Measurements from ENCODE around the gene THSD4. TPM values are rescaled to one million over a fixed set of nuclear protein-coding genes. Genes with fewer than 3 reads are reported as not detected.
"Not testable (repeated sequence)": the region's sequence is repeated elsewhere in the genome, so short reads cannot be mapped to it uniquely, and the experiment has no call there.

THSD4 gene
- total RNA-seq, 2 donors from 2014 or later = 39.8 to 68.3 TPM

DNA sequence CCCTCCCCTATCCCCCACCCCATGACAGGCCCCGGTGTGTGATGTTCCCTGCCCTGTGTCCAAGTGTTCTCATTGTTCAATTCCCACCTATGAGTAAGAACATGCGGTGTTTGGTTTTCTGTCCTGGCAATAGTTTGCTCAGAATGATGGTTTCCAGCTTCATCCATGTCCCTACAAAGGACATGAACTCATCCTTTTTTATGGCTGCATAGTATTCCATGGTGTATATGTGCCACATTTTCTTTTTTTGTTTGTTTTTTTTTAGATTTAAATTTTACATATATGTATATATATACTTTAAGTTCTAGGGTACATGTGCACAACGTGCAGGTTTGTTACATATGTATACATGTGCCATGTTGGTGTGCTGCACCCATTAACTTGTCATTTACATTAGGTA is 555.0 kb downstream of the THSD4 start:
- intact Hi-C loops (cut with DNase I); ATAC-seq; DNase-seq: not testable (repeated sequence)

DNA sequence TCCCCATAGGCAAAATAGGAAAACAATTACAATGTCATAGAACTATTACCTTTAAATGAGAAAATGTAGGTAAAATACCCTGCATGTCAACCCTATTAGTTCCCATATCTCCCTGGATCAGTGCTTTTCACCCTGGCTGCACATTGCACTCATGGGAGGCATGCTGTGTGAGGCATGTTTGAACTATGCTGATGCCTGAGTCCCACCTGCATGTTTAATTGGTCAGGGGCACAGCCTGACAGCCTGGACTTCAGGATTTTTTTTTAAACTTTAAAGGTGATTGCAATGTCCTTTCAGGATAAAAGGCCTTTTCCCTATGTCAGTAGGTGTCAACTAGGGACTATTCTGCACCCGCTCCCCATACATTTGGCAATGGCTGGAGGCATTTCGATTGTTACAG is 559.1 kb downstream of the THSD4 start:
- DNase-seq = no peak
- intact Hi-C loops (cut with DNase I) = no loop called here
- ATAC-seq = no peak

DNA sequence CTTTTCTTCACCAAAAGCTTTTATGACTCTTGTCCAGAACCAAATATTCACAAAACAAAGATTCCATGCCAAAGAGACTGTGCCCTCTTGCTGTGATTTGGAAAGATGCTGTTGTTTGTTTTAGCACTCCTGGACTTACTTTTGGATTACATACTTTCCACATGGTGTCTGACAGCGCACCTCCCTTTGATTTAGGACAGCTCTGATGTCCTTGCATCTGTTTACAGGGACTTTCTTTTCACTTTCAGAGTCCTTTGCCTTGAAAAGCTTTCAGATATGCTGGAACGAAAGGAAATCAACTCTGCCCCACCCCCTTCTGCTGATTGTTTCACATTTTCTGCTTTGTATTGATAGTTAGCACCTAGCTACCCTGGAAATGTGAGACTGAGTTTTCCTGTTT is 562.1 kb downstream of the THSD4 start:
- intact Hi-C loops (cut with DNase I) = no loop called here
- DNase-seq (no peak), ATAC-seq (no peak)

DNA sequence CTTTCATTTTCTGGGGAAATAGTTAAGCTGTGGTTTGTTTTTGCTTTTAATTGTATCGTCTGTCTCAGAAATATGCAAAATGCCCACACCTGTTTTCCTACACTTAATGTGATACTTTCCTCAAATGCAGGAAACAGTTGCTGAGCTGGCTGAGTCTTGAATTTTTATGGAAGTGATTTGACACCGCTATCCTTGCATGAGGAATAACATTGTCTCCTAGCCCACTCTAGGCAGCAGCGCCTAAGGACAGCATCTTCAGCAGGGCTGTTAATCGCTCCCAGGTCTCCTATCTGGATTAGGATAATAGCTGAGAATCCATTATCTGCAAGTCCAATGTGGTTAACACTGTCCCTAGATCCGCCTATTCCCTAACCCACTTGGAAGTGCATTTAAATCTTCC is 562.5 kb downstream of the THSD4 start:
- intact Hi-C loops (cut with DNase I) = no loop called here
- DNase-seq = no peak
- no peak for ATAC-seq

DNA sequence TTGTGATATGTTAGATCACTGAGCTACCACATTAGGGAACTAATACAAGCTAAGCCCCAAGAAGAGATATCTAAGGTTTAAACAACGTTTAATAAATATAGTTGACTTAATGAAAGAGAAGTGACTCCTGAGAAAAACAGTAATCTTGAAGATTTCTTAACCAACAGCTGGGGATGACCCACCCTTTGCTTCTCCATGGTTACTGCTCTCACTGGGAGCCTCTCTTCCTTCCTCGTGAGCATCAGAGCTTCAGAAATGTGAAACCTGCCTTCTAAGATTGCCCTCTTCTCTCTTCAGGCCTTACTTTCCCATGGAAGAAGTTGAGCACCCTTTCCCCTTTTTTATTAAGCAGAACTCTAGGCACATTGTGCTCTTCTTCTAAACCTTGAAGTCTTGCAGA is 562.9 kb downstream of the THSD4 start:
- intact Hi-C loops (cut with DNase I) = no loop called here
- ATAC-seq (no peak), DNase-seq (no peak)

DNA sequence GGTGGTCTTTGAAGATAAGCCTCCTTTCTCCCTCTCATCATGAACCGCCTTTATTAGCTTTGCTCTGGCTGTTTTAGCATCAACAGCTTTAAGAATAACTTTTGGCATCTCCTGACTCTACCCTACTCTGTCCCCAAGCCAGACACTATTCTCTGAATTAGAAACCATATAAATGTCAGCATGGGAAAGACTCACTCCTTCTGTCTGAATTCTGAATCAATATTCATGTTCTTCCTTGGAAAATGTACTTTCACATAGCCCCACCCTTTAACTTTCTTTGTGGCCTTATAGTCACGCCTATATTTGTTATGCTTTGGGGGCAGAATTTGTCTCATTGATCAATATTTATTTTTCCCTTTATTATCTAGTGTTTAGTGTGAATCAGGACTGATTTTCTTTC is 563.3 kb downstream of the THSD4 start:
- ATAC-seq = no peak
- intact Hi-C loops (cut with DNase I) = no loop called here

DNA sequence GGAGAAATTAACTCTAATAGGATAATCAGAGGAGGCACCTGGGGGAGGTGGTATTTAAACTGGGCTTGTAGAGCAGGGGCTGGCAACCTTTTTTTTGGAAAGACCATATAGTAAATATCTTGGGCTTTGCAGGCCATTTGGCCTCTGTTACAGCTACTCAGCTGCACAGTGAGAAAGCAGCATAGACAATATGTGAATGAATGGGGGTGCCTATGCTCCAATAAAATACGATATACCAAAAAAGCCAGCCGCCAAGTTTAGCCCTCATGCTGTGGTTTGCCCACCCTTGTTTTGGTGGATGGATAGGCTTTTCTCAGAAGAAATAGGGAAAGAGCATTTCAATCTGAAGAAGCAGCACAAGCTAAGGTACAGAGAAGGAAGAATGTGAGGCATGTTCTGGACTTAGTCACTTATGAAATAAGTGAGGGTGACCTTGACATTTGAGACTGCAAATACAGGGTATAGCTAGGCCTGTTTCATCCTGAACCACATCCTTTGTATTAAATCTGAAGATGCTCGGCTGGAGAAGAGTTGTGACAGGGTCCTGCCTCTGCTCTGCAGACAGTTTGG is 564.0 kb downstream of the THSD4 start:
- intact Hi-C loops (cut with DNase I) = no loop called here

More for the DNA sequence above, 563.3 kb downstream of the THSD4 start:
- DNase-seq = no peak

DNA sequence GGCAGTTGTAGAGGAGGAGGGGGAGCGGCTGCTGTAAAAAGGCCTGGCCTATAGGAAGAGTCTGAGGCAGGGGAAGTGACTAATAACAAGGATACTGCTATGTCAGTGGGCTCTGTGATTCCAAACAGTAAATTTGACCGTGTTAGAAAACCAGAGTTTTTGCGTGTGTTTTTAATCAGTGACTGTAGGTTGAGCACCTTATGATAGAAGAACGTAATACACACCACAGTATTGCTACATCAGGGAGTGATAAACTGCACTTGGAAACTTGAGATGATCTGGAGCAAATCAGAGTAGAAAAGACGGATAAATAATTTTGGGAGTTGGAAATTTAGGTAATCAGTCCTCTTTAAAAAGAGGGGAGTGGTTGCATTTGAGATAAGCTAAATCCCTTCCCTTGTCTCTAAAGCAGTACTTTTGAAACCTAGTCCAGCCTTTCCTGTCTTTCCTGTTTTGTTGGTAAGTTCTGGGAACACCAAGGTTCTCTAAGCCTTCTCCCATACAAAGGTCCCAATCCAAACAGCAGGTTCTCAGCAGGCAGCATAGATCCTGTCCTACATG is 564.6 kb downstream of the THSD4 start:
- intact Hi-C loops (cut with DNase I) = no loop called here
- ATAC-seq = peak in 1 of 2 donors; percentile 59
- DNase-seq = no peak

More for the DNA sequence above, 564.0 kb downstream of the THSD4 start:
- DNase-seq = no peak
- ATAC-seq = no peak

DNA sequence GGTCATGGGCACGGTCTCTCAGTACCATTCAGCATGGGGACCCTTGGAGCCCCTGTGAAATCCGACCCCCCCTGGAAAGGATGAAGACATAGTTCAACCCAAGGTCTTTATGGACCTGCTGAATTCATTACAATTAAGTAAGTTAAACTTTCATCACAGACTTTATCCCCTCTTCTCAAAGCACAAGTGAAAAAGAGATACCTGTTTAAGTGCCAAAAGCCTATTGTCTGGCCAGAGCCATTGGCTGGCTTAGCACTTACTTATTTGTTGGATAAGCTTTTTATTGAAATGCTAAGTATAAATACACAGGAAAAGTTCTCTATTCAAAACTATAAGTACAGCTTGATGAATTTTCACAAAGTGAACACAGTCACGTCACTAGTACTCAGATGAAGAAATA is 566.7 kb downstream of the THSD4 start:
- intact Hi-C loops (cut with DNase I) = no loop called here

DNA sequence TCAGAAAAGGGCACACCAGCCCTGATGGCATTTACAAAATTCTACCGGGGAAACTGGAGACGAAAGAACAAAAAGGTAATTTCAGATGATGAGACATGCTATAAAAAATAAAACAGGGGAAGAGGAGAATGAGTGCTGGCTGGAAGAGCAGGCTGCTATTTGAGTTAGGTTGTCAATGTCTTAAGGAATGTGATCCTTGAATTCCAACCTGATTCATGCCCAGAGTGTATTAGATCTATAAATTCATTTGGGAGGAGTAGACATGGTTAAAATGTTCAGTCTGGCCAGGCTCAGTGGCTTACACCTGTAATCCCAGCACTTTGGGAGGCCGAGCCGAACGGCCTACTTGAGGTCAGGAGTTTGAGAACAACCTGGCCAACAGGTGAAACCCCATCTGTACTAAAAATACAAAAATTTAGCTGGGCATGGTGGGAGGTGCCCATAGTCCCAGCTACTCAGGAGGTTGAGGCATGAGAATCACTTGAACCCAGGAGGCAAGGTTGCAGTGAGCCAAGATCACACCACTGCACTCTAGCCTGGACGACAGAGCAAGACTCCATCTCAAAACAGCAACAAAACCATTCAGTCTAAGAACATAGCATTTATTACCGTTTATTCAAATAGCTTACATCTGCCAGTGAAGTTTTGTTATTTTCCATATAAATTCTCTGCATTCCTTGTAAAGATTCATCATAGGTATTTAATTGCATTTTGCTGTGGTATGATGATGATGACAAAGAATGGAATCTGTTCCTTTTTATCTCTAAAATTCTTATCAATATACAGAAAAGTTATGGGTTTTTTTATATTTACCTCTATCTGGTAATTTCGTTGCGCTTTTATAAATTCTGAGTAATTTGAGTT is 568.4 kb downstream of the THSD4 start:
- intact Hi-C loops (cut with DNase I) = no loop called here
- DNase-seq (no peak), ATAC-seq (no peak)

More for the DNA sequence above, 566.7 kb downstream of the THSD4 start:
- ATAC-seq (no peak), DNase-seq (no peak)

DNA sequence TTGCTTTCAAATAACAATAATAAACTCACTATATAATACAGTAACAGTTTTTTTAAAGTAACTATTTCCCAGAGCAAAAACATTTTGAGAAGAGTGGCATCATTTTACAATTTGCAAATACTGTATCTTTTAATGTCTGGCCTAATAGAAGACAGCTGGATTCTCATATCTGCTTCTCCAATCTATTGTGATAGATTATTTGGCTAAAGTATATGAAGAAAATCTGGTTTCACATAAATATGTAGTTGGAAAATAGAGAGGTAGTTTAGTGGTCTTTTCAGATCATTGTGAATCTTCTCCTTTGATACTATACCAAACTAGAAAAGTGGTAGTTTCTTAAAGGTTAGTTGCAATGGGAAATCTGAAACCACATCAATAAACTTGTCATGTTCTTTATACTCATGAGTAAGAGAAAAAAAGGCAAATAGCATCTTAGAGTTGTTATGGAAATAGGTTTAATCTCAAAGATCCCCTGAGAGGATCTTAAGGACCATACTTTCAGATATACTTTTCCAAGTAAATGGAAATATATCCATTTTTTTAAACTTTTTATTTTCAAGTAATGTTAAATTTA is 570.2 kb downstream of the THSD4 start:
- intact Hi-C loops (cut with DNase I) = no loop called here
- ATAC-seq (no peak), DNase-seq (no peak)

DNA sequence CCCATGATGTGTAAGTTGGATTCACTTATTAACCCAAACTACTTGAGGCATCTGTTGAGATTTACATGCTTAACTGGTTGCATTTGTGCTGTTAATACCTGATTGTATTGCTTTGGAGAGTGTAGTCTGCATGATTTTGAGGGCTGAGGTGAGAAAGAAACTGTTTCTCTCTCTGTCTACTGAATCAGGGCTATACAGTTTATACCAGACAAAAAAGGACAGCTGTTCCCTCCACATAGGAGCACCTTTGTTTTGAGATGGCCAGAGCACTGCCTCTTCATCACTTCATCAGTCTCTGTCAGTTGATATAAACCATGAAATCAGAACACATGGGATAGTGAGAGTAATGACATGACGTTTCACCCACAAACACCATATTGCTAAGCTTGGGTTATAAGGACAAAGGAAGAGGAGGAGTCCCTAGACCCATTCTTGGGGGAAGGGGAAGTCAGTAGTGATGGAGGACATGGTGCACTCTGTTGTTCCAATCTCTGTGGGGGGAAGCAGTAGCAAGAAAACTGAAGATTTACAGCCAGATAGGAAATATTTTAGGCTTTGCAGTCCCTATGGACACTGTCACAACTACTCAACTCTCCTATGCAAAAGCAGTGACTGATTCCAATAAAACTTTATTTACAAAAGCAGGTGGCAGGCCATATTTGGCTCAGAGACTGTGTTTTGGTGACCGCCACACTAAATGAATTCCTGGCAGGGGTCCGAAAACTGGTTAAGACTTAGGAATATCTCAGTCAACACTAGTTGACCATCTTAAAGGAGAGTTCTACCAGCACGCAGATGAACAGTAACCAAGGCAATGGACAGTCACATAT is 571.2 kb downstream of the THSD4 start:
- intact Hi-C loops (cut with DNase I) = no loop called here
- DNase-seq = no peak
- no peak for ATAC-seq

DNA sequence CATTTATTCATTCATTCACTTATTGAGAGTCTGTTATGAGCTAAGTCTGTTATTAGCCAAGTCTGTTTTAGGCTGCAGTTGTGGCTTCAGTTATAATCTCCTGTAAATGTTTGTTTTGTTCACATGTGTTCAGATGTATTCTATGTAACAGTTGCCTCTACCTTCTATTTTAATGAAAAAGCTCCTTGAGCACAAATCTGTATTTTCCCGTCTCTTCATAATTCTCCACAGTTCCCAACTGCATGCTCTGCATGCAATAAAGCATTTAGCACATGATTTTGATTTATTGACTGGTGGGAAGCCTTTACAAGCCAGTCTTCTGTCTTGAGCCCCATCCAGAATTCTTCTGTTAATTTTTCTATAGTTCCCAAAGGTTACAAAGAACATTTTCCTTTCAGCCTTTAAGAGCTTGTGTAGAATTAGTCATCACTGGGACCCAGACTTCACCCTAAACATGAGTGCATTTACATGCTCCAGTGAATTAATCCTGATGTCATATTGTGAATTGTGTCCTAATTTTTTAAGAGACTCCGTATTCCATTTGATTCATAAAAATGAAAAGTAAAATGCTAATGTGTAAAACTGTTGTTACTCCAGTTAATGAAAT is 572.7 kb downstream of the THSD4 start:
- DNase-seq = no peak
- intact Hi-C loops (cut with DNase I) = no loop called here
- no peak for ATAC-seq

DNA sequence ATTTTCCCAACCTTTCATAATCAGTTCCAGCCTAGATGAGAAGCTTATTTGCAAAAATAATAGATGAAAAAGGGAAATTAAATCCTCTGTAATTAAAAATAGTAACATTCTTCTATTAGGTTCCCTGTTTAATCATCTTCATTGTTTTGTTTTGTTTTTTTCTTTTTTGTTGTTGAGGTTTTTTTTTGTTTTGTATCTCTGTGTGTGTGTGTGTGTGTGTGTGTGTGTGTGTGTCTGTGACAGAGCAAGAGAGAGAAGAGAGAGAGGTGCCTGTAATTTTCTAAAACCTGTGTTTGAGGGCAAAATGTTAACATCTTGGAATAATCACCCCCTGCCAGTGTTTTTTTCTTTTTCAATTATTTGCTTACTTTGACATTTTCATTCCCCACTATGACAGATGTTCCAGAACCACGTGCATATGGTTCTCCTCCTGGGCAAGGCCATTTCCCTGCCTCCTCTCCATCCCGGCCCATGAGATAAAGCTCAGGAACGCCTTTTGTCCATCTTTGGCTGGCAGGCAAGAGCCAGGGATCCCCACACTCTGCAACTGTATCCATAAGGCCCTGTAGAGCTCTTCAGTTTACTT is 573.3 kb downstream of the THSD4 start:
- ATAC-seq = no peak
- no peak for DNase-seq
- intact Hi-C loops (cut with DNase I) = no loop called here

DNA sequence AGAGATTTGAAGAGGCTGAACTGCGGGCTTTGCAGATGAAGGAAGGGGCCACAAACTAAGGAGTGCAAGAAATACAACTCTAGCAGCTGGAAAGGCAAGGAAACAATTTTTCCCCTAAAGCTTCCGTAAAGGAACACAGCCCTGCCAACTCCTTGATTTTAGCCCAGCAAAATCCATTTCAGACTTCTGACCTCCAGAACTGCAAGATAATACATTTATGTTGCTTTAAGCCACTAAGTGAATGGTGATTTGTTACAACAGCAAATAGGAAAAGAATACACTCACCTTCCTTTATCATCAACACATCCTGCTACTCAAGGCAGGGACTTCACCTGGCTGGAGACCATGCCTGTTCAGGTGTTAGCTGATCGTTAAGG is 575.8 kb downstream of the THSD4 start:
- ATAC-seq (no peak), DNase-seq (no peak)
- intact Hi-C loops (cut with DNase I) = no loop called here

DNA sequence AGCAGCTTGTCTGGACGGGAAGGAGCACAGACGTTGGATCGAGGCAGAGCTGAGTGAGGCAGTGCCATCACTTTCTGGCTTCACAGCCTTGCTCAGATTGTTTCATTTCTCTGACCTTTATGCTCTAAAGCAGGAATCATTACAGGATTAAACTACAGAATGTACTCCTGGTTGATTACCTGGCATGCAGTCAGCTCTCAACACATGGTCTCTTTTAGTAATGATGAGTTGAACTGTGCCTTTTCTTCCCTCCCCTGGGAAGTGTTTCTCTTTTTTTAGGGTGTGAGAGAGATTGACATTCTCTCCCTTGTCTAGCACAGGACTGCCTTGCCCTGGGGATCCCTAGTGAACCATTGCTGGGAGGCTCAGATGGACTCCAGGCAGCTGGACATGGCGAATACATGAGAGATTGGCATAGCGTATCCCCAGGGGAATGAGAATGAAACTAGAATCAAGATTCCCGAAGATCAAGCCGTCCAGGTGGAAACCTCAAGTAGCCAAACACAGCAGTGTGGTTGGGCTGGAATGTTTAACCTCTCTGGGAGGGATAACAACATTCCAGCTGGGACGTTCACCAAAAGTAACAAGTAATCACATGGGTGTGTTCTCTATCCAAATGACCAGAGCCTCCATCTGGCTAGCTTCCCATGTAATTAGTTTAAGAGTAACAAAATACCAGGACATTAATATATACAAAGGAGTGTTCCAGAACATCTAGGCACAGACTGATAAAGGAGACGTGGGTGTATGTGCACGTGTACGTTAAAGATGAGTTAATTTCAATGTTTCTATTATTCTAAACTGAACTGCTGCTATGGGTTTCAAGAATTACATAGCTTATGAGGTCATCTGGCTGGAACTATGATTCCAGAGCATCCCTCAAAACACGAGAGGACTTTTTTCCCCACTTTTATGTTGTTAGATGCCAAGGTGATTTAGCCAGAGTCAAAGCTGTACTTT is 576.5 kb downstream of the THSD4 start:
- intact Hi-C loops (cut with DNase I) = no loop called here
- ATAC-seq = peak; percentile 67 to 87
- peak; percentile 45 for DNase-seq

DNA sequence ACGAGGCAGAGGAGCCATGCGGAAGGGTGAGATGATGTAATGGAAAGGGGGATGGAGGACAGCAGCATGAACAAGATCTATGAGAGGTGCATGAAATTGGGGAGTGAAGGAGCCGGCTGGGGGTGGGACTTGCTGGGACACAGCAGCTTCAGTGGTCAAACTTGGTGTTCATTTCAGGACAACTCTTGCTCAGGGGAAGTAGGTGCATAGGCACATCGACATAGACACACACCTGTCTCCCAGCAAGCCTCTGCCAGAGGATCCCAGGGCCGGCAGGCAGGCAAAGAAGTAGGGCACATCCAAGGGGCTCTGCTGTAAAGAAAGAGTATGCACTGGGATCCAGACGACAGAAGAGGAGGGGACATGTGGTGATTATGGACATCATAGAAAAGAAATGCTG is 582.0 kb downstream of the THSD4 start:
- intact Hi-C loops (cut with DNase I) = no loop called here
- DNase-seq = no peak
- ATAC-seq = no peak

DNA sequence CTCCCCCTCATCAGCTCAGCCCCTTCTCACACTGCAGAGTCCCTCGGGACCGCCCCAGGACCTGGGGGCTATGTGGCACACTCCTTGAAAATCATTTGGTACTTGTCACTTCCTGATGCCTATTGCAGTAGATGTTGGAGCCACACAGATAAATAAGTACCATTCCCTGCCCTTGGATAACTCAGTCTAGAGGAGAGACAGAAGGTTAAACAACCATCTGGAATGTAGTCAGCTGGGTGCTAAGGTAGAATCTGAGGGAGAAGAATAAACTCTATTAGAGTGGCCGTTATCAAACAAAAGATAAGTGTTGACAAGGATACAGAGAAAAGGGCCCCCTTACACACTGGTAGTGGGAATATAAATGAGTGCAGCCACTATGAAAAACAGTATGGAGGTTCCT is 582.8 kb downstream of the THSD4 start:
- intact Hi-C loops (cut with DNase I) = no loop called here
- no peak for ATAC-seq
- no peak for DNase-seq

All from left cardiac atrium (tissue), 4 donors.